Transverse colon (tissue), 4 donors: ENCODE results near the gene CDC16. TPM values are rescaled to one million over a fixed set of nuclear protein-coding genes. Genes with fewer than 3 reads are reported as not detected.

Experiments
- DNase-seq: peaks from one replicate; pipeline ENCODE4 v3.0.0-alpha.2; 2019
- H3K27ac ChIP-seq, 4 donors: fragments of 200-600 bp; sonication (generic); 2 replicates each; pipeline ENCODE4 v1.5.1; 2016 to 2018; ENCODE audit warnings: inconsistent platforms in 4 of 4
- H3K27me3 ChIP-seq: fragments of 200-600 bp; sonication (generic); 2 replicates; pipeline ENCODE4 v1.5.1; 2017; ENCODE audit warnings: inconsistent platforms
- H3K36me3 ChIP-seq, 4 donors: fragments of 200-600 bp; sonication (generic); 2 replicates each; pipeline ENCODE4 v1.5.1; 2017 to 2019; ENCODE audit warnings: inconsistent platforms in 4 of 4
- H3K4me1 ChIP-seq, 4 donors: fragments of 200-600 bp; sonication (generic); 2 replicates each; pipeline ENCODE4 v1.5.1; 2017 to 2020; ENCODE audit warnings: inconsistent platforms in 4 of 4
- H3K4me3 ChIP-seq, 4 donors: fragments of 200-600 bp; sonication (generic); 1 replicate in 1 of 4; 2 replicates in 3 of 4; pipeline versions ENCODE4 v1.5.1 to v1.6.1; 2017 to 2019; ENCODE audit warnings: inconsistent platforms in 4 of 4
- H3K9me3 ChIP-seq, 2 donors: fragments of 200-600 bp; sonication (generic); 2 replicates each; pipeline ENCODE4 v1.5.1; 2017 to 2019; ENCODE audit warnings: inconsistent platforms in 2 of 2
- EP300 ChIP-seq: sonication (generic); formaldehyde crosslinking; IDR thresholded peaks from one replicate; pipeline ENCODE4 v1.6.1; 2017; ENCODE audit warnings: antibody characterized with exemption, low read depth
- POLR2A ChIP-seq: fragments of 450-650 bp; IDR thresholded peaks from one replicate; pipeline ENCODE4 v1.6.1; 2016; ENCODE audit warnings: antibody characterized with exemption, mild to moderate bottlenecking, moderate library complexity
- POLR2AphosphoS5 ChIP-seq, 3 donors: sonication (generic); formaldehyde crosslinking; IDR thresholded peaks; one replicate each; pipeline ENCODE4 v1.6.1; 2016; ENCODE audit warnings: antibody characterized with exemption in 3 of 3
- WGBS, 2 donors: methylation state at CpG; one replicate each; pipeline ENCODE4 v1.1.5; 2018; ENCODE audit warnings: low coverage in 1 of 2; 5-methylcytosine and 5-hydroxymethylcytosine counted together
- in situ Hi-C, 4 donors: fragments of 200-750 bp; cut with MboI; loops; one replicate each; pipeline versions ENCODE4 v1.15.0 to v1.15.1; 2017; ENCODE audit warnings: low sequenced_read_pairs in 3 of 4, low pct_ligation_motif_present in 1 of 4, low pct_unique_long_range_greater_than_20kb in 1 of 4
- intact Hi-C: fragments of 100-400 bp; cut with DNase I; formaldehyde crosslinking; loops from one replicate; pipeline ENCODE4 v1.15.1; 2023; ENCODE audit warnings: low total_unique reads
- total RNA-seq, 4 donors: library from RNA; depleted of rRNA; stranded (reverse); fragments of >200 nt; gene quantifications; one replicate each; pipeline ENCODE4 v1.1.0, GENCODE V29; 2016
- TF ChIP-seq, protein P1 (sequence below), 5 experiments: fragments of 200-600 bp in 3 of 5; fragments of 450-650 bp in 2 of 5; sonication (generic) in 3 of 5; IDR thresholded peaks; 1 replicate in 2 of 5; 2 replicates in 3 of 5; pipeline ENCODE4 v1.5.1; 2016 to 2017; ENCODE audit warnings: antibody characterized with exemption in 5 of 5, inconsistent platforms in 3 of 5, mild to moderate bottlenecking in 2 of 5, moderate library complexity in 1 of 5

Gene CDC16
- total RNA-seq, 4 donors from 2014 or later = 34.8 to 75.4 (median 56.1) TPM

DNA sequence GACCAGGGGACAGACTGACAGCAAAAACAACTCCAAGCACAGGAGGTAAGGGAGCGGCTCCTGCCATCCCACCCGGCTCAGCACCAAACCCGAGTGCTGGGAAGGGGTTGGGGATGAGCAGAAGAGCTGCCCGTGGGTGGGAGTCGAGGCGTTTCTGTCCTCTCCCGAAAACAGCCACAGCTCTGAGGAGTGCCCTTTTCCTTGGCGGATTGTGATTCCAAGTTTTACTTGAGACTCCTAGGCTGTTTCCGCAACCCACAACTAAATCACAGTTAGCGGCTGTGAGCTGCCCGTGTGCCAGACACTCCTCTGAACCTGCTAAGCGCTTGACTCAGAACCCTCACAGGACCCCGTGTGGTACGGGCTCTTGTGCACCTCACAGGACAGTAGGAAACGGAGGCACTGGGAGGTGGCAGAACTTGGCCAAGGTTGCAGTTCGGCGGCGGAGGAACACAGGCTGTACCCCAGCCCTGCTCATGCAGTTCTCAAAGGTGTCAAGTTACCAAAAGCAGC is 34.2 kb upstream of the CDC16 start:
- no peak for DNase-seq
- TF ChIP-seq POLR2AphosphoS5 (IDR thresholded peaks at IDR 0.05) = no peak
- no peak for TF ChIP-seq POLR2A
- no peak for TF ChIP-seq EP300
- TF ChIP-seq, protein P1, sequence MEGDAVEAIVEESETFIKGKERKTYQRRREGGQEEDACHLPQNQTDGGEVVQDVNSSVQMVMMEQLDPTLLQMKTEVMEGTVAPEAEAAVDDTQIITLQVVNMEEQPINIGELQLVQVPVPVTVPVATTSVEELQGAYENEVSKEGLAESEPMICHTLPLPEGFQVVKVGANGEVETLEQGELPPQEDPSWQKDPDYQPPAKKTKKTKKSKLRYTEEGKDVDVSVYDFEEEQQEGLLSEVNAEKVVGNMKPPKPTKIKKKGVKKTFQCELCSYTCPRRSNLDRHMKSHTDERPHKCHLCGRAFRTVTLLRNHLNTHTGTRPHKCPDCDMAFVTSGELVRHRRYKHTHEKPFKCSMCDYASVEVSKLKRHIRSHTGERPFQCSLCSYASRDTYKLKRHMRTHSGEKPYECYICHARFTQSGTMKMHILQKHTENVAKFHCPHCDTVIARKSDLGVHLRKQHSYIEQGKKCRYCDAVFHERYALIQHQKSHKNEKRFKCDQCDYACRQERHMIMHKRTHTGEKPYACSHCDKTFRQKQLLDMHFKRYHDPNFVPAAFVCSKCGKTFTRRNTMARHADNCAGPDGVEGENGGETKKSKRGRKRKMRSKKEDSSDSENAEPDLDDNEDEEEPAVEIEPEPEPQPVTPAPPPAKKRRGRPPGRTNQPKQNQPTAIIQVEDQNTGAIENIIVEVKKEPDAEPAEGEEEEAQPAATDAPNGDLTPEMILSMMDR (IDR thresholded peaks at IDR 0.05) = no peak
- in situ Hi-C loops = no loop called here
- H3K27me3 ChIP-seq = peaks cover 17% of the 10 kb centered on the region
- no peak overlapping the region for H3K27ac ChIP-seq
- intact Hi-C loops = no loop called here
- H3K36me3 ChIP-seq = no peaks in the 10 kb centered on the region
- no peak overlapping the region for H3K4me3 ChIP-seq
- H3K9me3 ChIP-seq = no peaks in the 10 kb centered on the region
- no peaks in the 10 kb centered on the region for H3K4me1 ChIP-seq
- WGBS, 2 donors = 65% methylated on average over 18 of the region's 18 CpGs; no CpG with 5 or more reads in 1 of the 2 donors

DNA sequence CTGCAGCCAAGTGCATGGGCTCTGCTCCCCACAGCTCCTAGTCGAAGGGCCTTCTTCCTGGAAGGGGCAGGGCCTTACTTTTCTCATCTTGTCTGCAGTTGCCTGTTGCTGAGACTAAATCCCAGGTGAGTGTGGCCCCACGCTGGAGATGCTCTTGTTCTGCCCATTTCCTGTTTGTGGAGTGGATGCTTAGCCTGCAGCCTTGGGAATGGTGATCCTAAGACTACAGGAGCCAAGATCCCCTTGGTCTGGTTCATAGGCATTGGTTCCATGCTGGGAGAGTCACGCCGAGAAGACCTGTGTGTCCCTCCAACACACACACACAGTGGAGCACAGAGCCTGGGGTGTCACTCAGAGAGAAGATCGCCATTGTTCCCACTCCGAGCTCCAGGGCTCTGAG is 32.1 kb upstream of the CDC16 start:
- Histone ChIP-seq H3K27me3 (peaks cover 17% of the 10 kb centered on the region), H3K4me1 (no peaks in the 10 kb centered on the region), H3K27ac (no peak overlapping the region), H3K36me3 (no peaks in the 10 kb centered on the region), H3K9me3 (no peaks in the 10 kb centered on the region), H3K4me3 (no peak overlapping the region)
- intact Hi-C loops (no loop called here), in situ Hi-C loops (no loop called here)
- DNase-seq = no peak
- TF ChIP-seq EP300 = no peak
- TF ChIP-seq POLR2A = no peak
- TF ChIP-seq POLR2AphosphoS5 (IDR thresholded peaks at IDR 0.05) = no peak
- TF ChIP-seq, protein P1 (IDR thresholded peaks at IDR 0.05) = no peak
- WGBS, 2 donors = 75 to 89% methylated on average over 2 to 6 of the region's 6 CpGs

DNA sequence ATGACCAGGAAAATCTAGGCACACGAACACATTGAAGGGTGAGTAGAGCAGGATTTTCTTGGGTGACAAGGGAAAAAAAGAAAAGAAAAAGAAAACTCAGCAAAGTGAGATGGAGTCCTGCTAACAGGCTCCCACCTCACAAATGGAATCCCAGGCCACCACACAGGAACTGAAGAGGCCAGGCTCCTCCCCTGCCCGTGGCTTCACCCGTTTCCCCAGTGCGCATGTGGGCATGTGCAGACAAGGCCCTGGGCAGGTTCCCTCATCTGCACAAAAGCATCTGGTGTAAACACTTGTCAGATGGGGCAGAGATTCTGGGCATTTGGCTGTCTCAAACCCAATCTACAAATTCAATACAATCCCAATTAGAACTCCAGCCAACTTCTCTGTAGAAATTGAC is 31.2 kb upstream of the CDC16 start:
- intact Hi-C loops = no loop called here
- Histone ChIP-seq H3K27ac (no peak overlapping the region), H3K27me3 (peaks cover 17% of the 10 kb centered on the region), H3K36me3 (no peaks in the 10 kb centered on the region), H3K4me1 (no peaks in the 10 kb centered on the region), H3K9me3 (no peaks in the 10 kb centered on the region), H3K4me3 (no peak overlapping the region)
- WGBS, 2 donors = 66 to 81% methylated on average over 3 to 4 of the region's 4 CpGs
- in situ Hi-C loops = no loop called here
- TF ChIP-seq EP300 (no peak), POLR2A (no peak), POLR2AphosphoS5 (IDR thresholded peaks at IDR 0.05) (no peak)
- TF ChIP-seq, protein P1 (IDR thresholded peaks at IDR 0.05) = no peak
- no peak for DNase-seq

DNA sequence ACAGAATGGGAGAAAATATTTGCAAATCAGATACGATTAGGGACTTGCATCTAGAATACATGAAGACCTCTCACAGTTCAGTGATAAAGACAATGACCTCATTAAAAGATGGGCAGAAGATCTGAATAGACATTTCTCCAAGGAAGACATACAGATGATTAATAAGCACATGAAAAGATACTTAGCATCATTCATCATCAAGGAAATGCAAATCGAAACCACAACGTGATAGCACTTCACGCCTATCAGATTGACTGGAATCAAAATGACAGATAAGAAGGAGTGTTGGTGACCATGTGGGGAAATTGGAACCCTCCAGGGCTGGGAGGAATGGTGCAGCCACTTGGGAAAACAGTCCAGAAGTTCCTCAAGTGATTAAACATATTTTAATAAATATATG is 29.8 kb upstream of the CDC16 start:
- in situ Hi-C loops (no loop called here), intact Hi-C loops (no loop called here)
- H3K36me3 ChIP-seq = no peaks in the 10 kb centered on the region
- no peak overlapping the region for H3K27ac ChIP-seq
- no peaks in the 10 kb centered on the region for H3K9me3 ChIP-seq
- no peaks in the 10 kb centered on the region for H3K4me1 ChIP-seq
- peaks cover 14% of the 10 kb centered on the region for H3K27me3 ChIP-seq
- TF ChIP-seq EP300 (no peak), POLR2A (no peak), POLR2AphosphoS5 (IDR thresholded peaks at IDR 0.05) (no peak)
- TF ChIP-seq, protein P1 (IDR thresholded peaks at IDR 0.05) = no peak
- DNase-seq = no peak
- no peak overlapping the region for H3K4me3 ChIP-seq
- WGBS, 2 donors = 67 to 71% methylated on average over 4 of the region's 4 CpGs
